Measurements from ENCODE around the gene RBP5.

The RBP5 gene

GRCh38 chr12:7116196-7116595 lies 12.5 kb downstream of the RBP5 start:
- no peaks in the 10 kb centered on the region for H3K27me3 ChIP-seq (ENCODE audit: insufficient read depth, poor library complexity, severe bottlenecking)
- no peak overlapping the region for H3K4me3 ChIP-seq (replicated peaks; ENCODE audit: insufficient read depth, low read length)
- no peak for TF ChIP-seq GABPA (IDR thresholded peaks at IDR 0.05; ENCODE audit: low read depth)
- TF ChIP-seq SPI1 (IDR thresholded peaks at IDR 0.05; ENCODE audit: borderline replicate concordance, low read depth), result no peak
- no peak for TF ChIP-seq POLR2AphosphoS5 (IDR thresholded peaks at IDR 0.05; ENCODE audit: low read depth)
- no peak for TF ChIP-seq CTCF (IDR thresholded peaks at IDR 0.05; ENCODE audit: insufficient read depth, low read length)
- no peak for TF ChIP-seq REST (IDR thresholded peaks at IDR 0.05; ENCODE audit: insufficient replicate concordance, low read depth)
- no peak overlapping the region for H3K27ac ChIP-seq (replicated peaks)
- DNase-seq (ENCODE audit: low read depth in 1 of 2, low spot score in 1 of 2), result no peak

GRCh38 chr12:7114851-7115250 lies 13.8 kb downstream of the RBP5 start:
- DNase-seq (ENCODE audit: low read depth in 1 of 2, low spot score in 1 of 2), result no peak
- no peak overlapping the region for H3K4me3 ChIP-seq (replicated peaks; ENCODE audit: insufficient read depth, low read length)
- H3K27me3 ChIP-seq (ENCODE audit: insufficient read depth, poor library complexity, severe bottlenecking), result no peaks in the 10 kb centered on the region
- no peak overlapping the region for H3K27ac ChIP-seq (replicated peaks)
- TF ChIP-seq GABPA (IDR thresholded peaks at IDR 0.05; ENCODE audit: low read depth) (no peak), REST (IDR thresholded peaks at IDR 0.05; ENCODE audit: insufficient replicate concordance, low read depth) (no peak), SPI1 (IDR thresholded peaks at IDR 0.05; ENCODE audit: borderline replicate concordance, low read depth) (no peak), POLR2AphosphoS5 (IDR thresholded peaks at IDR 0.05; ENCODE audit: low read depth) (no peak), CTCF (IDR thresholded peaks at IDR 0.05; ENCODE audit: insufficient read depth, low read length) (no peak)

GRCh38 chr12:7114008-7114407 lies 14.7 kb downstream of the RBP5 start:
- no peak overlapping the region for H3K4me3 ChIP-seq (replicated peaks; ENCODE audit: insufficient read depth, low read length)
- no peak overlapping the region for H3K27ac ChIP-seq (replicated peaks)
- TF ChIP-seq POLR2AphosphoS5 (IDR thresholded peaks at IDR 0.05; ENCODE audit: low read depth), result no peak
- no peak for TF ChIP-seq CTCF (IDR thresholded peaks at IDR 0.05; ENCODE audit: insufficient read depth, low read length)
- no peak for TF ChIP-seq REST (IDR thresholded peaks at IDR 0.05; ENCODE audit: insufficient replicate concordance, low read depth)
- TF ChIP-seq GABPA (IDR thresholded peaks at IDR 0.05; ENCODE audit: low read depth), result no peak
- TF ChIP-seq SPI1 (IDR thresholded peaks at IDR 0.05; ENCODE audit: borderline replicate concordance, low read depth), result no peak
- no peak for DNase-seq (ENCODE audit: low read depth in 1 of 2, low spot score in 1 of 2)
- no peaks in the 10 kb centered on the region for H3K27me3 ChIP-seq (ENCODE audit: insufficient read depth, poor library complexity, severe bottlenecking)

All from HL-60 (cell line).